Fibroblast of mammary gland (primary cell): ENCODE measurements around the gene WNT5A.

Experiments used
- DNase-seq: peaks from one replicate; pipeline ENCODE4 v3.0.0-alpha.2; 2010; ENCODE audit warnings: low read depth
- H3K4me3 ChIP-seq: 2 replicates; pipeline ENCODE4 v1.5.1; 2011; ENCODE audit warnings: low read depth, mild to moderate bottlenecking, low read length, moderate library complexity; ENCODE audit not compliant: control insufficient read depth
- TF ChIP-seq, protein P1 (sequence below): conservative IDR thresholded peaks from 2 replicates; pipeline ENCODE4 v1.5.1; 2011; ENCODE audit warnings: low read depth, low read length, inconsistent platforms; ENCODE audit not compliant: control insufficient read depth, insufficient read depth

Gene WNT5A

DNA sequence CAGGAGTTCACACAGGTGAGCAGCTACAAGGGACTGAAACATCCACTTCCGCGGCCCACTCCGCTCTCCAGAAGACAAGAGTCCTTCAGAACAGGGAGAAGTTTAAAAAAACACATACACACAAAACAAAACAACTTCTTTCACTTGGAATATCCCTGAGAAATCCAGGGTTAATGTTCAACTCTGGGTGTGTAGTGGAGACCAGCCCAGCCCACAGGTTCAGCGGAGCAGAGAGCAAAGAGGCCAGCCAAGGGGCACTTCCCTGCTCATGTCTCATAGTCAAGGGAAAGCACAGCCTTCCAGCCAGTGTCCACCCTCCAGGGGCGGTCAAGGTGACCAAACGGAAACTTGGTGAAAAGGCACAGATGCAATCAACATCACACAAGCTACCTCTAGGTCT lies 41.6 kb downstream of the WNT5A start:
- no peak for DNase-seq
- H3K4me3 ChIP-seq, result no peak overlapping the region
- TF ChIP-seq, protein P1, sequence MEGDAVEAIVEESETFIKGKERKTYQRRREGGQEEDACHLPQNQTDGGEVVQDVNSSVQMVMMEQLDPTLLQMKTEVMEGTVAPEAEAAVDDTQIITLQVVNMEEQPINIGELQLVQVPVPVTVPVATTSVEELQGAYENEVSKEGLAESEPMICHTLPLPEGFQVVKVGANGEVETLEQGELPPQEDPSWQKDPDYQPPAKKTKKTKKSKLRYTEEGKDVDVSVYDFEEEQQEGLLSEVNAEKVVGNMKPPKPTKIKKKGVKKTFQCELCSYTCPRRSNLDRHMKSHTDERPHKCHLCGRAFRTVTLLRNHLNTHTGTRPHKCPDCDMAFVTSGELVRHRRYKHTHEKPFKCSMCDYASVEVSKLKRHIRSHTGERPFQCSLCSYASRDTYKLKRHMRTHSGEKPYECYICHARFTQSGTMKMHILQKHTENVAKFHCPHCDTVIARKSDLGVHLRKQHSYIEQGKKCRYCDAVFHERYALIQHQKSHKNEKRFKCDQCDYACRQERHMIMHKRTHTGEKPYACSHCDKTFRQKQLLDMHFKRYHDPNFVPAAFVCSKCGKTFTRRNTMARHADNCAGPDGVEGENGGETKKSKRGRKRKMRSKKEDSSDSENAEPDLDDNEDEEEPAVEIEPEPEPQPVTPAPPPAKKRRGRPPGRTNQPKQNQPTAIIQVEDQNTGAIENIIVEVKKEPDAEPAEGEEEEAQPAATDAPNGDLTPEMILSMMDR, result no peak

- H3K4me3 ChIP-seq, result no peak overlapping the region
- DNase-seq, result no peak
- TF ChIP-seq, protein P1, result no peak
Measured at GRCh38 chr3:55443346-55443745, 43.8 kb downstream of the WNT5A start.

GRCh38 chr3:55442861-55443260 lies 44.2 kb downstream of the WNT5A start:
- TF ChIP-seq, protein P1, result no peak
- DNase-seq, result no peak
- H3K4me3 ChIP-seq, result no peak overlapping the region

GRCh38 chr3:55441499-55441898 lies 45.6 kb downstream of the WNT5A start:
- H3K4me3 ChIP-seq, result no peak overlapping the region
- DNase-seq, result no peak
- TF ChIP-seq, protein P1, result no peak

- TF ChIP-seq, protein P1, result no peak
- no peak overlapping the region for H3K4me3 ChIP-seq
- no peak for DNase-seq
Measured at GRCh38 chr3:55440104-55440708, 46.9 kb downstream of the WNT5A start.

DNA sequence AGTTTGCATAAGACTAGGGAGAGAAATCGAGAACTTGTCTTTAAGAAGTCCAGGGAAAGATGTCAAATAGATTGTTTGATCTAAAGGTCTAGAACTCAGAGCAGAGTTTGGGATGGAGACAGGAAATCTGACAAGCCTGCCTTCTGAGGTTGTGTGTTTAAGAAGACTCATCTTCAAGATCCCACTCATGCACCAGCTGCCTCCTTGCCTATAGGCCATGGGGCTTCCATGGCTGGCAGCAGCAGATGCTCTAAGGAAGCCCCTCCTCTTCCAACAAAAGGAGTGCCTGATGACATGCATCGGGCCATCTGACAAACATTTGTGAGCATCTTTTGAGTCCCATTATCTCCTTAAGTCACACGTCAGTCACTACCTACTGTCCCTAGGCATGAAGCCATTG lies 47.4 kb downstream of the WNT5A start:
- no peak for DNase-seq
- H3K4me3 ChIP-seq, result no peak overlapping the region
- TF ChIP-seq, protein P1, result no peak

GRCh38 chr3:55436644-55437043 lies 50.5 kb downstream of the WNT5A start:
- TF ChIP-seq, protein P1, result no peak
- DNase-seq, result no peak
- H3K4me3 ChIP-seq, result no peak overlapping the region
